OCI-LY3 (cell line): Measurements from ENCODE around the gene DAB2.

ENCODE experiments used
- CTCF ChIP-seq: fragments of 200-600, 300-600 bp; sonication (generic); IDR thresholded peaks from 2 replicates; pipeline ENCODE4 v1.5.1; 2014; ENCODE audit warnings: antibody characterized with exemption, low read length, low read depth
- EZH2phosphoT487 ChIP-seq: fragments of 200-600 bp; shearing (Covaris generic); IDR thresholded peaks from 2 replicates; pipeline ENCODE4 v1.6.1; 2018; ENCODE audit warnings: antibody characterized with exemption, mixed run types, low read depth

GRCh38 chr5:39465097-39465496 lies 40.3 kb upstream of the DAB2 start:
- TF ChIP-seq CTCF: no peak
- no peak for TF ChIP-seq EZH2phosphoT487
